ENCODE results near the gene SLC25A23.
A peak's percentile ranks its signal among the peaks of the same experiment; 100 is the strongest.
"Not testable (repeated sequence)": the region's sequence is repeated elsewhere in the genome, so short reads cannot be mapped to it uniquely, and the experiment has no call there.

The SLC25A23 gene

GRCh38 chr19:6459262-6460098 is at the start of gene SLC25A23:
Gene SLC25A23, minus strand, starts transcription at chr19:6459792. Its CDS starts 164 bp downstream, at chr19:6459628.
- DNase-seq (ENCODE audit: low read depth) = peak; percentile 79
- H3K4me3 ChIP-seq (ENCODE audit: low read depth, low read length) = peak within 1 kb of the TSS; percentile 73
- no peak for TF ChIP-seq CTCF (conservative IDR thresholded peaks at IDR 0.05; ENCODE audit: low read depth, low read length)

GRCh38 chr19:6508028-6508771 is 48.6 kb upstream of the SLC25A23 start:
- H3K4me3 ChIP-seq (ENCODE audit: low read depth, low read length); DNase-seq (ENCODE audit: low read depth): not testable (repeated sequence)

- DNase-seq (ENCODE audit: low read depth) = no peak
- no peak overlapping the region for H3K4me3 ChIP-seq (ENCODE audit: low read depth, low read length)
- no peak for TF ChIP-seq CTCF (conservative IDR thresholded peaks at IDR 0.05; ENCODE audit: low read depth, low read length)
Observed at GRCh38 chr19:6503407-6504201, 44.0 kb upstream of the SLC25A23 start.

GRCh38 chr19:6501740-6502648 is 42.4 kb upstream of the SLC25A23 start, which contains the start of gene TUBB4A:
Gene TUBB4A, minus strand, starts transcription at chr19:6502309. Its CDS starts 97 bp downstream, at chr19:6502212.
- H3K4me3 ChIP-seq (ENCODE audit: low read depth, low read length) = no peak within 1 kb of the TSS
- no peak for TF ChIP-seq CTCF (conservative IDR thresholded peaks at IDR 0.05; ENCODE audit: low read depth, low read length)
- no peak for DNase-seq (ENCODE audit: low read depth)

GRCh38 chr19:6500837-6501739 is 41.5 kb upstream of the SLC25A23 start:
- DNase-seq (ENCODE audit: low read depth) = no peak
- TF ChIP-seq CTCF (conservative IDR thresholded peaks at IDR 0.05; ENCODE audit: low read depth, low read length) = no peak
- no peak overlapping the region for H3K4me3 ChIP-seq (ENCODE audit: low read depth, low read length)

GRCh38 chr19:6499052-6499790 is 39.6 kb upstream of the SLC25A23 start:
- no peak for DNase-seq (ENCODE audit: low read depth)
- H3K4me3 ChIP-seq (ENCODE audit: low read depth, low read length) = no peak overlapping the region
- no peak for TF ChIP-seq CTCF (conservative IDR thresholded peaks at IDR 0.05; ENCODE audit: low read depth, low read length)

Data from choroid plexus epithelial cell (primary cell).